ENCODE data around the gene IKZF3.

DNA sequence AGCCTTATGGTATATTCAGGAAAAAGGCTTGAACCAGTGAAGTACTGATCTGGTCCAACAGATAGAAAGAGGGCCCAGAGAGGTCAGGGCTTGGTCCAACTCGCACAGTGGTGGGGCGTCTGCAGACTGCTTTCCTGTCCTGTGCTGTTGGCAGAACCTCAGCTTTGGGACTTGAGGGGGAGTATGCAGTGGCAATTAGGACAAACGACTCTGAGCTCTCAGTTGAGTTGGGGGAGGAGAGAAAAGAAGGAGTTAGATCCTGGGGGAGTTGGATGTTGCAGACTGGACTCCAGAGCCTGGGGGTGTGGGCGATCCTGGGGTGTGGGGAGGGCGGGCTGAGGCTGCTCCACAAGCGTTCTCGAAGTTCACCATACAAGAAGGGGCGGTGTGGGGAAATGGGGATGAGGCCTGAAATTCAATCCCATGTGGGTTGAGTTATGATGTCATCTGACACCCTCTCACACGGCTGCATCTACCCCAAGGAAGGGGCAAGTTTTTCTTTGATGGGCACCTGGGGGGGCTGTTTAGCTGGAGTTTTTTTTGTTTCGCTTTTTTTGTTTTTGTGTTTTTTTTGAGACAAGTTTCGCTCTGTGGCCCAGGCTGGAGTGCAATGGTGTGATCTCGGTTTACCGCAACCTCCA, 111.8 kb downstream of the IKZF3 start:
- TF ChIP-seq, protein P1, sequence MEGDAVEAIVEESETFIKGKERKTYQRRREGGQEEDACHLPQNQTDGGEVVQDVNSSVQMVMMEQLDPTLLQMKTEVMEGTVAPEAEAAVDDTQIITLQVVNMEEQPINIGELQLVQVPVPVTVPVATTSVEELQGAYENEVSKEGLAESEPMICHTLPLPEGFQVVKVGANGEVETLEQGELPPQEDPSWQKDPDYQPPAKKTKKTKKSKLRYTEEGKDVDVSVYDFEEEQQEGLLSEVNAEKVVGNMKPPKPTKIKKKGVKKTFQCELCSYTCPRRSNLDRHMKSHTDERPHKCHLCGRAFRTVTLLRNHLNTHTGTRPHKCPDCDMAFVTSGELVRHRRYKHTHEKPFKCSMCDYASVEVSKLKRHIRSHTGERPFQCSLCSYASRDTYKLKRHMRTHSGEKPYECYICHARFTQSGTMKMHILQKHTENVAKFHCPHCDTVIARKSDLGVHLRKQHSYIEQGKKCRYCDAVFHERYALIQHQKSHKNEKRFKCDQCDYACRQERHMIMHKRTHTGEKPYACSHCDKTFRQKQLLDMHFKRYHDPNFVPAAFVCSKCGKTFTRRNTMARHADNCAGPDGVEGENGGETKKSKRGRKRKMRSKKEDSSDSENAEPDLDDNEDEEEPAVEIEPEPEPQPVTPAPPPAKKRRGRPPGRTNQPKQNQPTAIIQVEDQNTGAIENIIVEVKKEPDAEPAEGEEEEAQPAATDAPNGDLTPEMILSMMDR (IDR thresholded peaks at IDR 0.05) = no peak
- TF ChIP-seq POLR2AphosphoS5 (IDR thresholded peaks at IDR 0.05) = no peak
- TF ChIP-seq POLR2A (IDR thresholded peaks at IDR 0.05) = no peak
- TF ChIP-seq EP300 (IDR thresholded peaks at IDR 0.05) = no peak

All from suprapubic skin (tissue), 4 donors.